ENCODE data around the gene PCSK1. TPM values are rescaled to one million over a fixed set of nuclear protein-coding genes. Genes with fewer than 3 reads are reported as not detected.

Gene PCSK1
- total RNA-seq, 1 donor from 2014 or later, result not detected

- no peak for TF ChIP-seq CTCF (IDR thresholded peaks at IDR 0.05)
- Mint-ChIP-seq H3K4me3 (ENCODE audit: unreplicated experiment) (no peak overlapping the region), H3K27me3 (ENCODE audit: unreplicated experiment) (peaks cover 39% of the 10 kb centered on the region), H3K27ac (ENCODE audit: unreplicated experiment) (no peak overlapping the region), H3K9me3 (ENCODE audit: unreplicated experiment) (no peaks in the 10 kb centered on the region), H3K36me3 (ENCODE audit: unreplicated experiment) (no peaks in the 10 kb centered on the region), H3K4me1 (ENCODE audit: unreplicated experiment) (peaks cover 12% of the 10 kb centered on the region)
- no peak for DNase-seq (ENCODE audit: extremely low spot score, unreplicated experiment)
Measured at GRCh38 chr5:96412868-96413449, 20.1 kb downstream of the PCSK1 start.

GRCh38 chr5:96410013-96410412, 23.0 kb downstream of the PCSK1 start:
- no peaks in the 10 kb centered on the region for H3K9me3 Mint-ChIP-seq (ENCODE audit: unreplicated experiment)
- no peak overlapping the region for H3K4me3 Mint-ChIP-seq (ENCODE audit: unreplicated experiment)
- H3K27ac Mint-ChIP-seq (ENCODE audit: unreplicated experiment), result no peak overlapping the region
- no peaks in the 10 kb centered on the region for H3K36me3 Mint-ChIP-seq (ENCODE audit: unreplicated experiment)
- TF ChIP-seq CTCF (IDR thresholded peaks at IDR 0.05), result no peak
- no peak for DNase-seq (ENCODE audit: extremely low spot score, unreplicated experiment)
- H3K27me3 Mint-ChIP-seq (ENCODE audit: unreplicated experiment), result peaks cover 13% of the 10 kb centered on the region
- H3K4me1 Mint-ChIP-seq (ENCODE audit: unreplicated experiment), result peaks cover 17% of the 10 kb centered on the region

- Mint-ChIP-seq H3K9me3 (ENCODE audit: unreplicated experiment) (no peaks in the 10 kb centered on the region), H3K27ac (ENCODE audit: unreplicated experiment) (no peak overlapping the region), H3K4me1 (ENCODE audit: unreplicated experiment) (peaks cover 17% of the 10 kb centered on the region), H3K4me3 (ENCODE audit: unreplicated experiment) (no peak overlapping the region), H3K36me3 (ENCODE audit: unreplicated experiment) (no peaks in the 10 kb centered on the region), H3K27me3 (ENCODE audit: unreplicated experiment) (peaks cover 11% of the 10 kb centered on the region)
- no peak for TF ChIP-seq CTCF (IDR thresholded peaks at IDR 0.05)
- DNase-seq (ENCODE audit: extremely low spot score, unreplicated experiment), result no peak
Measured at GRCh38 chr5:96408841-96409538, 24.1 kb downstream of the PCSK1 start.

- no peak for DNase-seq (ENCODE audit: extremely low spot score, unreplicated experiment)
- H3K4me3 Mint-ChIP-seq (ENCODE audit: unreplicated experiment), result no peak overlapping the region
- H3K27ac Mint-ChIP-seq (ENCODE audit: unreplicated experiment), result no peak overlapping the region
- peaks cover 18% of the 10 kb centered on the region for H3K27me3 Mint-ChIP-seq (ENCODE audit: unreplicated experiment)
- peaks cover 17% of the 10 kb centered on the region for H3K4me1 Mint-ChIP-seq (ENCODE audit: unreplicated experiment)
- H3K36me3 Mint-ChIP-seq (ENCODE audit: unreplicated experiment), result no peaks in the 10 kb centered on the region
- no peaks in the 10 kb centered on the region for H3K9me3 Mint-ChIP-seq (ENCODE audit: unreplicated experiment)
- TF ChIP-seq CTCF (IDR thresholded peaks at IDR 0.05), result no peak
Measured at GRCh38 chr5:96408210-96408777, 24.8 kb downstream of the PCSK1 start.

- no peak overlapping the region for H3K27ac Mint-ChIP-seq (ENCODE audit: unreplicated experiment)
- H3K27me3 Mint-ChIP-seq (ENCODE audit: unreplicated experiment), result peaks cover 20% of the 10 kb centered on the region
- no peak for DNase-seq (ENCODE audit: extremely low spot score, unreplicated experiment)
- no peak for TF ChIP-seq CTCF (IDR thresholded peaks at IDR 0.05)
- H3K36me3 Mint-ChIP-seq (ENCODE audit: unreplicated experiment), result no peaks in the 10 kb centered on the region
- no peak overlapping the region for H3K4me3 Mint-ChIP-seq (ENCODE audit: unreplicated experiment)
- peaks cover 17% of the 10 kb centered on the region for H3K4me1 Mint-ChIP-seq (ENCODE audit: unreplicated experiment)
- H3K9me3 Mint-ChIP-seq (ENCODE audit: unreplicated experiment), result no peaks in the 10 kb centered on the region
Measured at GRCh38 chr5:96407436-96407835, 25.6 kb downstream of the PCSK1 start.

Measured in osteocyte (in vitro differentiated cells).